Spleen (tissue), 11 donors: ENCODE measurements around the gene SET. TPM values are rescaled to one million over a fixed set of nuclear protein-coding genes. Genes with fewer than 3 reads are reported as not detected.

Experiments
- DNase-seq: peaks from one replicate; pipeline ENCODE4 v3.0.0-alpha.2; 2020
- H3K27ac ChIP-seq, 8 donors: fragments of 200-600 bp; sonication (generic) in 7 of 8; 1 replicate in 4 of 8; 2 replicates in 4 of 8; pipeline versions ENCODE4 v1.5.0 to v1.8.0; 2016 to 2021; ENCODE audit warnings: inconsistent platforms in 4 of 8, mild to moderate bottlenecking in 4 of 8, moderate library complexity in 1 of 8
- H3K27me3 ChIP-seq, 7 donors: fragments of 200-600 bp; sonication (generic) in 6 of 7; replicated peaks in 1 of 7; 1 replicate in 4 of 7; 2 replicates in 3 of 7; pipeline versions ENCODE4 v1.5.0 to v1.8.0; 2016 to 2021; ENCODE audit warnings: inconsistent platforms in 3 of 7, mild to moderate bottlenecking in 1 of 7
- H3K36me3 ChIP-seq, 6 donors: fragments of 200-600 bp; sonication (generic) in 5 of 6; 1 replicate in 4 of 6; 2 replicates in 2 of 6; pipeline versions ENCODE4 v1.5.0 to v1.8.0; 2016 to 2021; ENCODE audit warnings: inconsistent platforms in 2 of 6
- H3K4me1 ChIP-seq, 6 donors: fragments of 200-600 bp; sonication (generic) in 5 of 6; 1 replicate in 3 of 6; 2 replicates in 3 of 6; pipeline versions ENCODE4 v1.5.0 to v1.8.0; 2016 to 2021; ENCODE audit warnings: inconsistent platforms in 3 of 6
- H3K4me3 ChIP-seq, 8 donors: fragments of 200-600 bp; sonication (generic) in 7 of 8; 1 replicate in 4 of 8; 2 replicates in 4 of 8; pipeline versions ENCODE4 v1.5.0 to v1.8.0; 2016 to 2021; ENCODE audit warnings: inconsistent platforms in 4 of 8, mild to moderate bottlenecking in 4 of 8, moderate library complexity in 2 of 8
- H3K9me3 ChIP-seq, 8 donors: fragments of 200-600 bp; sonication (generic) in 7 of 8; 1 replicate in 4 of 8; 2 replicates in 4 of 8; pipeline versions ENCODE4 v1.5.0 to v1.8.0; 2016 to 2021; ENCODE audit warnings: inconsistent platforms in 4 of 8
- CTCF ChIP-seq, 11 experiments: fragments of 200-600 bp in 7 of 11; fragments of 450-650 bp in 4 of 11; sonication (generic) in 4 of 11; IDR thresholded peaks in 8 of 11; conservative IDR thresholded peaks in 3 of 11; 1 replicate in 7 of 11; 2 replicates in 4 of 11; pipeline versions ENCODE4 v1.4.0 to v1.8.0; 2016 to 2021; ENCODE audit warnings: antibody characterized with exemption in 11 of 11, inconsistent platforms in 4 of 11, mild to moderate bottlenecking in 1 of 11
- POLR2A ChIP-seq, 3 donors: fragments of 450-650 bp; IDR thresholded peaks; one replicate each; pipeline ENCODE4 v1.5.1; 2017; ENCODE audit warnings: antibody characterized with exemption in 3 of 3, mild to moderate bottlenecking in 1 of 3
- POLR2AphosphoS5 ChIP-seq, 3 donors: sonication (generic); formaldehyde crosslinking; IDR thresholded peaks; one replicate each; pipeline ENCODE4 v1.5.1; 2017; ENCODE audit warnings: antibody characterized with exemption in 3 of 3
- WGBS, 5 donors: extraction: QIAGEN DNeasy Blood & Tissue Kit in 3 of 5; methylation state at CpG; one replicate each; pipeline versions ENCODE4 v1.1.5 to v1.1.7; 2013 to 2018; 5-methylcytosine and 5-hydroxymethylcytosine counted together
- intact Hi-C: fragments of 100-400 bp; cut with DNase I; formaldehyde crosslinking; loops from one replicate; pipeline ENCODE4 v1.15.0; 2023; ENCODE audit warnings: low total_unique reads
- polyA plus RNA-seq, 3 donors: library from polyadenylated mRNA; stranded (reverse); fragments of 200-250 nt; gene quantifications; one replicate each; pipeline ENCODE4 v1.2.1, GENCODE V29; 2013
- total RNA-seq, 7 donors: library from RNA; depleted of rRNA in 3 of 7; stranded (reverse); fragments of >200 nt in 3 of 7; fragmentation: NEBNext Ultra II Directional in 4 of 7; extraction: Animal tissue kit (Norgen Biotek cat#: 25700) in 4 of 7; gene quantifications; one replicate each; pipeline versions ENCODE4 v1.1.0 to v1.2.1, GENCODE V29; 2016 to 2021
- donor health status: healthy with polysubstance abuse.
- donor health status: DM: no; HTN: no; CAD: no; lungs with moderate emphysema.
- donor health status: DM: no; HTN: no; CAD: no.
- donor health status: Bipolar disorder and iron deficiency.
- donor health status: healthy.
- donor health status: DM: no; HTN: no; CAD: no.
- donor health status: DM: yes; HTN: yes; CAD: no.

The SET gene
- total and polyA plus RNA-seq, 10 donors = 127 to 251 (median 205) TPM

GRCh38 chr9:128669786-128670185 is 19.2 kb upstream of the SET start:
- Histone ChIP-seq H3K27ac (no peak overlapping the region), H3K36me3 (no peaks in the 10 kb centered on the region), H3K27me3 (no peaks in the 10 kb centered on the region), H3K4me1 (no peaks in the 10 kb centered on the region), H3K9me3 (no peaks in the 10 kb centered on the region), H3K4me3 (no peak overlapping the region)
- DNase-seq = peak; percentile 4
- WGBS, 5 donors = 96 to 98% (median 97%) methylated on average over 6 of the region's 6 CpGs
- intact Hi-C loops = no loop called here
- TF ChIP-seq POLR2A (IDR thresholded peaks at IDR 0.05) (no peak), CTCF (IDR thresholded peaks at IDR 0.05 in 8 of 11, conservative IDR thresholded peaks at IDR 0.05 in 3 of 11) (no peak), POLR2AphosphoS5 (IDR thresholded peaks at IDR 0.05) (no peak)

GRCh38 chr9:128675382-128675781 is 13.6 kb upstream of the SET start:
- H3K36me3 ChIP-seq = peaks cover 0 to 13% (median 0%) of the 10 kb centered on the region in 6 donors
- TF ChIP-seq POLR2AphosphoS5 (IDR thresholded peaks at IDR 0.05) (no peak), POLR2A (IDR thresholded peaks at IDR 0.05) (no peak), CTCF (IDR thresholded peaks at IDR 0.05 in 8 of 11, conservative IDR thresholded peaks at IDR 0.05 in 3 of 11) (no peak)
- H3K27me3 ChIP-seq = no peaks in the 10 kb centered on the region
- intact Hi-C loops = no loop called here
- peaks cover 0 to 6% (median 0%) of the 10 kb centered on the region in 6 donors for H3K4me1 ChIP-seq
- no peak overlapping the region for H3K4me3 ChIP-seq
- WGBS, 5 donors = 96 to 99% (median 97%) methylated on average over 4 of the region's 4 CpGs
- H3K27ac ChIP-seq = no peak overlapping the region
- no peaks in the 10 kb centered on the region for H3K9me3 ChIP-seq
- no peak for DNase-seq

- DNase-seq = no peak
- 85 to 92% (median 89%) methylated on average over 10 of the region's 10 CpGs for WGBS, 5 donors
- TF ChIP-seq CTCF (IDR thresholded peaks at IDR 0.05 in 8 of 11, conservative IDR thresholded peaks at IDR 0.05 in 3 of 11) = no peak
- no peak for TF ChIP-seq POLR2AphosphoS5 (IDR thresholded peaks at IDR 0.05)
- no peak for TF ChIP-seq POLR2A (IDR thresholded peaks at IDR 0.05)
- Histone ChIP-seq H3K27ac (no peak overlapping the region), H3K4me3 (no peak overlapping the region), H3K9me3 (no peaks in the 10 kb centered on the region), H3K36me3 (peaks cover 0 to 18% (median 0%) of the 10 kb centered on the region in 6 donors), H3K27me3 (no peaks in the 10 kb centered on the region), H3K4me1 (peaks cover 0 to 22% (median 7%) of the 10 kb centered on the region in 6 donors)
- intact Hi-C loops = no loop called here
Observed at GRCh38 chr9:128677794-128678193, 11.2 kb upstream of the SET start.

- WGBS, 5 donors = 2 to 3% (median 3%) methylated on average over 19 to 21 of the region's 21 CpGs
- Histone ChIP-seq H3K27ac (peak overlapping the region; percentile 73 to 99 (median 92)), H3K4me3 (peak overlapping the region; percentile 56 to 97 (median 76)), H3K36me3 (peaks cover 0 to 6% (median 0%) of the 10 kb centered on the region in 6 donors), H3K4me1 (peaks cover 28 to 79% (median 56%) of the 10 kb centered on the region in 6 donors), H3K27me3 (no peaks in the 10 kb centered on the region), H3K9me3 (no peaks in the 10 kb centered on the region)
- intact Hi-C loops = no loop called here
- TF ChIP-seq CTCF (IDR thresholded peaks at IDR 0.05 in 8 of 11, conservative IDR thresholded peaks at IDR 0.05 in 3 of 11) (no peak), POLR2AphosphoS5 (IDR thresholded peaks at IDR 0.05) (peak; percentile 10 to 66 (median 65)), POLR2A (IDR thresholded peaks at IDR 0.05) (no peak)
- peak; percentile 92 for DNase-seq
Observed at GRCh38 chr9:128683340-128684064, 5.5 kb upstream of the SET start.
